ENCODE data around the gene MN1.
A peak's percentile ranks its signal among the peaks of the same experiment; 100 is the strongest.

MN1 gene

DNA sequence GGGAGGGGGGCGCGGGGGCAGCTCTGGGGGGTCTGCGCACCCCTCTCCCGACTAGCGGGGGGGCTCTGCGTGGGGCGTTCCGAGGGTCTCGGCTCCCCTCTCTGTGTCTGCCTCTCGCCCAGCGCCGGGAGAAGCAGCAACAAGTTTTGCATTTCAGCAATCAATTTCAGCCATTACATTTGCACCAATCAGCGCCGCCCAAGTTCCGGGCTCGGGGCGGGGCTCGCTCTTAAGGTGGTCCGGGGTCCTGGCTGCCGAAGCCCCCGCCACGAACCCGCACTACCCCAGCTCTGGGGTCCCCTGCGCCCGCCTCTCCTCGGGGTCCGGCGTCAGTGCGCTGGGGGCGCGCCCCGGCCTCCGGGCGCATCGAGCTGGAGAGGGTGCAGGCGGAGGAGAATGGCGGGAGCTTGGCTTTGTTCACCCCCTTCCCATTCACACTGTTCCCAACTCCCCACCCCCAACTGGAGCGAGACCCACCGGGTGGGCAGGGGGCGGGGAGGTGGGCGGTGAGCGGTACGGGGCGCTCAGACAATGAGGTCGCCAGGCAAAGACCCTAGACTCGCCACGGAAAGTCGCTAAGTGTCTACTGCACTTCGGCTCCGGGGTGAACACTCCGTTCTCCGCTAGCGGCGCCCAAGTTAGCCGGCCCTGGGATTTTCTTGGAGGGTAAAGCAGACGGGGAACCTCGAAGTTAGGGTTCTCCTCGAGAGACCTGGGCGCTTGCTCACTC is at the start of gene MN1:
Gene MN1, minus strand, starts transcription at position 141 of the 730 bp plus-strand sequence. CDS start 1,213 bp downstream, outside the sequence.
- DNase-seq (ENCODE audit: low read depth in 2 of 2): peak; percentile 40 to 58

DNA sequence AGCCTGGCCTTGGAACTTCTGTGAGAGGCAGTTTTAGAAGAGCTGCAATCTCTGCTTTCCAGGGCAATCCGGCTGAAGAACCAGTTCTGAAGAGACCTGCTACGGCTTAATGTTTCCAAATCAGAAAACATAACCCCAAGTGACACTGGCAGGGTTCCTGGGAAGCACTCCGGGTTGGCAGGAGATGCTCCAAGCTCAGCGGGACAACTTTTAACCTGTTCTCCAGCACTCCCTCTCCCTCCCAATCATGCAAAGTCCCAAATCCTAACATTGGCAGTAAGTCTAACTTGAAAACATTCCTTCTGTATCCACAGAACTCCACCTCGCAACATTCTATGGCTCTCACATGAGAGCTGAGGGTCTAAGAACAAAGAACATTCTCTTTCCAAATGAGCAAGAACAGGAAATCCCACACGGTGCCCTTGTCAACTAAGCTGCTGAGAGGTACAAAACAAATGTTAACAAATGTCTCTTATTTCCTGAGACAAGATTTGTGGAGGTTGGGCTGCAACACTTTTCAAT is 48.5 kb upstream of the MN1 start:
- no peak for DNase-seq (ENCODE audit: low read depth in 2 of 2)

DNA sequence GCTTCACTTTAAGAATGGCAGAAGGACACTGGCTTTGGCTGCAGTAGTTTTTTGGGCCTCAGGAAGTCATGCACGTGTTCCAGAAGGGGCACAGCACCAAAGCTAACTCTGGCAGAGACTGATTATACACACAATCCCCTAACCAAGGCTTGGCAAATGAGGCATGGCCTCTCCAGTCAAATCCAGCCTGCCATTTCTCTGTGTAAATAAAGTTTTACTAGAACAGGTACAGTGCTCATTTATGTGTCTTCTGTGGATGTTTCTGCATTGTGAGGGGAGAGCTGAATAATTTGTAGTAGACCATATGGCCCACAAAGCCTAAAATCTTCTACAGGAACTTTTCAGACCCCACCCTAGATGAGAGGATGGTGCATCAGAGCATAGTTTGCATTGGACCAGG is 46.4 kb upstream of the MN1 start:
- no peak for DNase-seq (ENCODE audit: low read depth in 2 of 2)

DNA sequence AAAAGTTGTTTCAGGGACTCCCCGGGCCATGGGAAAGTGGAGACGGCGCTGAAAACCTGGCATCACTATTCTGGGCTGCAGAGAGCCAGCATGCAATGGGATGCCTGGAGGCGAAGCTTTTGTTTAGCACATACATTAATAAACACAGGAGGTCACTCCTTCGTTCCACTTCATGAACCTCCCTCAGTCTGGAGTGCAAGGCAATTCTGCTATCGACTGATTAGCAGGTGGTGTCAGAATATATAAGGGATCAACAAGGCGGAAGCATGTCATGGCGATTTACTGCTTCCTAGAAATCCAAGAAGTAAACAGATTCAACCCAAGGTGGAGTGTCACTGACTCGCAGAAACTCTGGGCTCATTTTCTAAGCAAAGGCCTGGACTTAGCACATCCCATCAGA is 45.4 kb upstream of the MN1 start:
- DNase-seq (ENCODE audit: low read depth in 2 of 2): no peak

DNA sequence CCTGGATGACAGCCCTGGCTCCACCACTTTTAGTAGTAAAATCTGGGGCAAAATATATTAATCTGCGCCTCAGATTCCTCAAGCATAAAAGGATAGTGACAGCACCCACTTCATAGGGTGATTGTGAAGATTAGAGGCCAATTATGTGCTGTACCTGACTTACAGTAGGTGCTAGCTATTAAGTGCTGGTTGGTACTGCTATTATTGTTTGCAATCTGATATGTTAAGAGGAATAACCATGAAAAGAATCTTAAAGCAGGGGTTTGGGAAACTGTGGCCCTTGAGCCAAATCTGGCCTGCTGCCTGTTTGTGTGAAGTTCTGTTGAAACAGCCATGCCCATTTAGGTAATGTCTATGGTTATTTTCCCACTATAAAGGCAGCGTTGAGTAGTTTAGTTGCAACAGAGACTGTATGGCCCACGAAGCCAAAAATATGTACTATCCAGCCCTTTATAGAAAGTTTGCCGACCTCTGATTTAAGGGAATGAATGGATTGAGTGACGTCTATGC is 44.7 kb upstream of the MN1 start:
- DNase-seq (ENCODE audit: low read depth in 2 of 2): no peak

DNA sequence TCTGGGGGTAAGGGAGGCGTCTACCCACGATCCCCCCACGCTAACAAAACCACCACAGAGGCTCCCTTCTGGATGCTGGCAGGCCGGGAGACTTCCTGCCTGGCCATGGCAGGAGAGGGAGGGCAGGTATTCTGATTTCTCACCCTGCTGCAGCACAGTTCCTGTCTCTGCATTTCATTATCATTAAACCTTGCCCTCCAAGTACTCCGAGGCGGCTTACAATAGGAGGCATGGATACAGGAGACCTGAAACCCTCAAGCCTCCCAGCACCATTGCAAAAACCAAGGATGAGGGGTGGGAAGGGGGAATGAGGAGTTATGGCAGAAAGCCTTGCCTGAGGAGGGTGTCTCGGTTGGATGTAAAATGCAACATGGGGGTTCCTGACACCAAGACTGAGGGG is 44.1 kb upstream of the MN1 start:
- no peak for DNase-seq (ENCODE audit: low read depth in 2 of 2)

DNA sequence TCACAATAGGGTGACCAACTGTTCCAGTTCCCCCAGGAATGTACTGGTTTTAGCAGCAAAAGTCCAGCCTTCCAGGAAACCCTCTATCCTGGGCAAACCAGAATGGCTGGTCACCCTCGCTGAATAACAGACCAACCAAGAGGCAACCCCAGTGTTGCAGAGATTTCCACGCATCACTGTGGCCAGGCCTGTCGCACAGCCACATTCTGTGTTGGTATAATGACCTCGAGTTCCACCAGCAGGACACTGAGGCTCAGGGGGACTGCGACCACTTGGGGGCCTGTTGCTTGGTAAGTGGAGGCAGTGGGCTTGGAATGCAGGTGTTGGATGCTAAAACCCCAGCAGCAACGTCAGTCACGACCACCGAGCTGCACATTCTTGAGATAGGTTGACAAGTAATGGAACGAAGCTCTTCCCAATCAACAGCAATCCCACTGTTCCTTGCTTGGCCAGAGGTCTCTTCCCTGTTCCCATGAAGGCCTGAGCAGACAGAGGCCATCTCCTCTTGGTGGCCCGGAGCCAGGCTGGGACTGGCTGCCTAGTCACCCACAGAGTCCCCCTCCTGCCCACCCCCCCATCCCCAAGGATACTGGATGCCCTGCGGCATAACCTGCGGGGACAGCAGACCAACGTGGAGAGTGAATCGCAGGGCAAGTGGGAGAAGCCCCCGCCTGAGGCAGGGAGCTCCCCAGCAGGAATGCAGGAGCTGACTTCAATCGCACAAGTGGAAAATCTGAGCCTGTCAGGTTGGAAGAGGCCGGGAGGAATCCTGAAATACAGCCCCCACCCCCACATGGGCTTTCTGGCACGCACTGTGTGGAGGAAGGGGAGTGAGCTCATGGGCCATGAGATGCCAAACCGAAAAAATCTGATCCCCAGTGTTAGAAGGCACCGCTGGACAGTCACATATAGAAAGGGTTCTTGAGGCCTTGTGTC is 43.4 kb upstream of the MN1 start:
- no peak for DNase-seq (ENCODE audit: low read depth in 2 of 2)

DNA sequence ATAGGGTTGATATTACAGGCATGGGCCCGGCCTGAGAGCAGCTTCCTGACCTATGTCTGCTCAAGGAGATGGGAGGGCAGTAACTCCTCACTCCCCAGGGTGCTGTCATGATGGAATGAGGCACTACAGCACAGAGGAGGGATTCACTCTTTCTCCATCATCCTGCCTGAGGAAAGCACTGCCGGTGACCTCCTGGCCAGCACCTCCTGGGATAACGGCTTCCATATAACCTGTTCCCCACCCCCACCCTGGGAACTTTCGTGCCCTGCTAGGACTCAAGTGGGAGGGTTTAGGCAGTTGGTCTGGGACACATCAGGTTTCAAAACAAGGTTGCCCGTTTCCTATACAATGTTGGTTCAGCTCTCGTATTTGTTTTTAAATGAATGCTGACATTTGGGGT is 42.7 kb upstream of the MN1 start:
- DNase-seq (ENCODE audit: low read depth in 2 of 2): no peak

DNA sequence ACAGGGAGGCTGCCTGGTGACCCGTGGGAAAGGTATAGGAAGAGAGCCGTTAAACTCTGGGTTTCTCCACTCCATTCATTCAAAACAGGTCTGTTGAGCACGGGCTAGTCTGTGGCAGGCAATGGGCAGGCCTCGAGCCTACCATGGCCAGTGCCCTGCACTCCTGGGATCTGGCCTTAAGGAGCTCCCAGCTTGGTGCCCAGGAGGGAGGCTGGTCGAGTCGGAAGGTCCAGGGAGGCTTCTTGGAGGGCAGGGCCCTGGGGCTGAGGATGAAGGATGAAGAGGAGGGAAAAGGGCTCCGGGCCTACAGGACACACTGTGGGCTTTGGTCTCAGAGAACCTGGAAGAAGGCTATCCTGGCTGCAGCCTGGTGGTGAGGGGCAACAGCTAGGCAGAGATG is 41.9 kb upstream of the MN1 start:
- no peak for DNase-seq (ENCODE audit: low read depth in 2 of 2)

DNA sequence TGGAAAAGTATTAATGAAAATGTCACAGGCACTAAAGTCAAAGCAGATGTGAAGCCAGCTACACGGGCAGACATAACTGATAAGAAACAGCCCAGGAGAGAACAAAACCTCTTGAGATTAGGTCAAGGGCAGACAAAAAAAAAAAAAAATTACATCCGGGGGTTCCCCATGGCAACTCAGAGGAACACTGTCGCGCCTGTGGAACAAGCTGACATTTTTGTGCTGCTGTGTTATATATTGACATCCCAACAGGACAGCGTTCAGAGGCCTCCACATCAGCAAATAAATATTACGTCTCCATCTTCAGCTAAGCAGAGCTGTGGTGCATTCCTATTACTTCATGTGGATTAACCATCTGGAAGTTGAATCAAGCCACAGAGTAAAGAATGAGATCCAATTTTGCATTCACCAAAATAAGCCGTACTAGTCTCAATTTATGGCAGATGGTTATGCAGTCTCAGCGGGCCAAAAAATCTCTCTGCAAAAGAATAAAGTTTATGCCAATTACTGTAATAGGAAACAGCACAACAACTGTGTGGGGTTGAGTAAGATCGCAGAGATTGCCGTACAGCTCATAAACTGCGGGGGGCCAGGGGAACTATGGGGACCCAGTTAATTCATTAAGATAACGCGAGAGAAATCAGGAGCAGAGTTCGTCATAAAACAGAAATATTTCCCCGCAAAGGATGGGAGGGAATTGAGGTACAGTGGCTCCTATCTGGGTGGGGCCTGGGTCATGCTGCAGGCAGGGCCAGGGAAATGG is 41.3 kb upstream of the MN1 start:
- DNase-seq (ENCODE audit: low read depth in 2 of 2): no peak

DNA sequence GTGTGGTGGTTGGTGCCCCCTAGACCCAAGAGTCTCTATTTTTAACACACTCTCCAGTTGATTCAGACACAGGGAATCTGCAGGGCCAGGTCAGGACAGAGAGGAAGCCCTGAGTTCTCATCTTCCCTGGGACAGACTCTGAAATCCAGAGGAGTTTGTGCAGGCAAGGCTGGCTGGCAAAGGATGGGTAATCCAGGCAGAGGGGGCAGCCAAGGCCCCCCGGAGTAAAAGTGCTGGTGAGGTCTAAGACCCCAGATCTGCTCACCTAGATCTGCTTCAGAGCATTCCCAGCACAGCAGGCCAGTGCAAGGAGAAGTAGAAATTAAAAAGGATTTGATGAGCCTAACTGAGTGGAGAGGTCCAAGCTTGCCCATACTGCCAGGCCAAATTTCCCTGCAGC is 40.6 kb upstream of the MN1 start:
- DNase-seq (ENCODE audit: low read depth in 2 of 2): no peak

DNA sequence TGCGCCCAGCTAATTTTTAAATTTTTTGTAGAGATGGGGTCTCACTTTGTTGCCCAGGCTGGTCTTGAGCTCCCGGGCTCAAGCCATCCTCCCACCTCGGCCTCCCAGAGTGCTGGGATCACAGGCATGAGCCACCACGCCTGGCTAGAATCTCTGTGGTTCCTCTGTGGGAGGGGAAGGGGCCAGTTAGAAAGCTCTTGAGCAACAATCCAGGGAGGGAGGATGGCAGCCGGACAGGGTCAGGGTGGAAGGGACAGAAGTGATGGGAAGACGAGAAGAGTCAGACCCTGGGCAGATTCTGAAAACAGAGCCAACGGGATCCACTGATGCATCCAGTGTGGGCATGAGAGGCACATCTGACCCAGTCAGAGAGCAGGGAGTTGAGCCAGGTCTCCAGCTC is 38.9 kb upstream of the MN1 start:
- no peak for DNase-seq (ENCODE audit: low read depth in 2 of 2)

DNA sequence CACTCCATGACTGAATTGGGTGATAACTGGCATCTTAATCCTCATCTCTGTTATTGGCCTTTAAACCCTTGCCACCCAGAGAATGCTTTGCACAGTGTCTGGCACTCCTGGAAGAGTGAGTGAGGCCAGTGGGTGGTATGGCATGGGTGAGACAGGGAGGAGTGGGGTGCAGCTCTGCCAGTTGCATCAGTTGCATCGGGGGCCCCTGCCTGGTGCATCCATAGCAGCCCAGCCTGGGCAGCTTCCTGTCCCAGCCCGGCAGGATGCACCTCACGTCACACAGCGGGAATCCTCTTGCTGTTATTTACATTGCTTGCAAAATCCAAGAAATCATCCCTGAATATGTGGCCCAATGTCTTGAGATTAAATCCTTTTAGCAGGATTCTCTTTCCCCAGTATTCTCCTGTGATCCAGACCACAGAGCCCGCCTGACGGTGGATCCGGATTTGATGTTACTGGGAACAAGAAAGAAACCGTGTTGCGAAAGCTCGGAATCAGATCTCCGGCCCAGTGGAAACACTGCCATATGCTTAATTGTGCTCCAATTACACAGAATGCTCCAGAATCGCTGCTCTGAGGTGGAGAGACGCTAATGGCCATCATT is 37.6 kb upstream of the MN1 start:
- no peak for DNase-seq (ENCODE audit: low read depth in 2 of 2)

DNA sequence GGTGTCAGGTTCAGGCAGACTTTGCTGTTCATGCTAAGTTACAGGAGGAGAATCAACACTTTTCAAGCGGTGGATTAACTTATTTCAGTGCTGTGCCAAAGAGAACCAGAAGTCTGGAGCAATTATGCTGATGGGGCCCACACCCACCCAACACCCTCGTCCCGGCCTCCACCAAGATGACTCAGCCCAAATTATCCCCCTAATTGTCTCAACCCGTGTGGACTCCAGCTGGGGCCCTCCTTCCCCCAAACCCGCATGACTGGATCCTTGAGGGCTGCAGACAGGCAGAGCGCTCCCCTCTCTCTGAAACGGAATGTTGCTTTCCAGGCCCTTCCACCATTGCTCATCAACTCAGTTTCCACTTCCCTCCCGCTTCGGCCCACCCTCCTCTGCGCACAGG is 34.6 kb upstream of the MN1 start:
- DNase-seq (ENCODE audit: low read depth in 2 of 2): no peak

DNA sequence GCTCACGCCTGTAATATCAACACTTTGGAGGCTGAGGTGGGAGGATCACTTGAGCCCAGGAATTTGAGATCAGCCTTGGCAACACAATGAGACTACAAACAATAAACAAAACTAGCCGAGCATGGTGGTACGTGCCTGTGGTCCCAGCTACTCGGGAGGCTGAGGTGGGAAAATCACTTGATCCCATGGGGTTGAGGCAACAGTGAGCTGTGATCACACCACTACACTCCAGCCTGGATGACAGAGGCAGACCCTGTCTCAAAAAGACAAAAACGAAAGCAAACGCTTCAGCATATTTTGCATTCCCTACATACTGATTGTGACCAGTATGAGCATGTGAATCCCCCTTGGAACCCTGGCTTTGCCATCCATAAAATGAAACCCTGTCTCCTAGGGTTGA is 33.9 kb upstream of the MN1 start:
- no peak for DNase-seq (ENCODE audit: low read depth in 2 of 2)

DNA sequence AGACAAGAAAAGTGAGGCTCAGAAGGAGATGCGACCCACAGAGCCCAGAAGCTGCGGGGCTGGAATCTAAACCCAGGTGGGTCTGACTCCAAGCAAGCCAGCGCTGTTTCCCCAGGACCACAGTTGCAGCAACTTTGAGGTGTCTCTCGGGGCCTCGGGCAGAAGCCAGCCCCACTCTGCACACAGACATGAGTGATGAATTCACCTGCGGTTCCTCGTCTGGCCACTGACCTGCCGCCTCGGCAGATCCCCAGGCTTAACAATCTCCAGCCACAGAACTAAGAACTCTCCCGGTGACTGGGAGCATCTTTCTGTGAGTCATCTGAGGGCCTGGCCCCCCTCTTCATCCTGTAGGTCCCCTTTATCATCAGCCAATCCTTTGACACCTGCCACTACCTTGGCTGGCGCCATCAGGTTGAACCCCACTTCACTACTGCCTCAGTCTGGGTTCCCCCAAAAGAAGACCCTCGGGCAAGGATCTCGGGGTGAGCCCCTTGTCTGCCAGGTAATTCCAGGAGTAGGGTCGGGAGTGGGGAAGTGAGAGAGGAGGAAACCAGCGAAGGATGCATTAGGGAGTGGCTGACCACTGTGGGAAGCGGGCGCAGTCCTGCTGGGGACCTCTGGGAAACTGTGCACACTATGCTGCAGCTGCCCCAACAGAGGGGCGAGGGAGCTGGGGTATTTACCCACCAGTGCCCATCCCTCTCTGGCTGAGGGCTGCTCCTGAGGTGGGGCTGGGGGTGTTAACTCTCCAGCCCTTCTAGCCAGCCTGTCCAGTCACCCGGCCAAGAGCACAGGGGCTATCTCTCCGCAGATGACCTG is 33.0 kb upstream of the MN1 start:
- DNase-seq (ENCODE audit: low read depth in 2 of 2): no peak

DNA sequence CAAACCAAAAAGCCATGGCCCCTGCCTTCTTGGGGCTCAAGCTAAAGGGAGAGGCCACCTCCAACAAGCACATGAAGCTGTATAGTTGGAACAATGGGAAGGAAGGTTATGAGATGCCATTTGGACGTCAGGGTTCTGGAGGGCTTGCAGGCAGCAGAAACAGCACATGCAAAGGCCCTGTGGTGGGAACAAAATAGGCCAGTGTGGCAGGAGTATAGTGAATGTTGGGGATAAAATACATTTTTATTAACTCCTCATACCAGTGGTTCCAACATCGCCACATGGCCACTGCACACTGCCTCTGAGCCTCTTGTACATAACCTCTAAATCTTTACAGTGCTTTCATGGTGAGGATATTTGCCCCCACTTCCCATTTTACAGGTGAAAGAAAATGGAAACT is 32.2 kb upstream of the MN1 start:
- DNase-seq (ENCODE audit: low read depth in 2 of 2): no peak

DNA sequence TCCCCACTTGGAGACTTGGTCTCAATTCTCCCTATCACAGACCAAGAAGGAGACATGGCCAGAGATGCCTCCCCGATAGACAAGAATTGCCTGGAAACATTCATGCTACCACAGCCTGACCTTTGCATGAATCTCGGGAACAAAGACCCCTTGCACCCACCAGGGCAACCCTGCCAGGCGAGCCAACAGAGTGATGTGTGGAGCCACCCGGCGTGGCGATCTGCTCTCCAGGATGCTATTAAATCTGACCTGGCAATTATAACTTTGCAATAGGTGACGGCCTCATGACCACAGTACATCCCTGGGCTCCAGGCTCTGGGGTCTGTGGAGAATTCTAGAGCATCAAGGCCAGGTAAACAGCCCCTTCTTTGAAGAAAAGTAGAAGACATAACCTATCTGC is 31.1 kb upstream of the MN1 start:
- no peak for DNase-seq (ENCODE audit: low read depth in 2 of 2)

DNA sequence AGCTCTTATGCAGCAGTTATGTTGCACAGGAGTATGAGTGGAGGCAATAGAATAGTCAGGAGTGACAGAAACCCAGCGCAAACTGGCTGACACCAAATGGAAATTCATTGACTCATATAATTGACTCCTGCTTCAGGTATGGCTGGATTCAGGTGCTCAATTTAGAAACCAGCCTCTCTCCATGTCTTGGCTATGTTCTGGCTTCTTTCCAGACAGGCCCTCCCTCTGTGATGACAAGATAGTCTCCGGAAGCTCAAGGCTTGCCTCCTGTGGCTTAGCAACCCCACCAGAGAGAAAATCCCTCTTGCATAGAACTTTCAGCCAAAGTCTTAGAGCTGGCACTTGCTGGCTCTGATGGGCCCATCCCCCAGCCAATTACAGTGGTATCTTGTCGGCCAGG is 28.1 kb upstream of the MN1 start:
- no peak for DNase-seq (ENCODE audit: low read depth in 2 of 2)

Measured in stimulated activated CD4-positive, alpha-beta T cell treated with anti-CD3 and anti-CD28 coated beads, Interleukin-1b, Interleukin-23, amount 100 ng/mL, for 4 hours (primary cell).